Karpas-422 (cell line): ENCODE results near the gene ACOT2. TPM values are rescaled to one million over a fixed set of nuclear protein-coding genes. Genes with fewer than 3 reads are reported as not detected.
A peak's percentile ranks its signal among the peaks of the same experiment; 100 is the strongest.
"Not testable (repeated sequence)": the region's sequence is repeated elsewhere in the genome, so short reads cannot be mapped to it uniquely, and the experiment has no call there.

Experiments used
- DNase-seq: peaks from one replicate; pipeline ENCODE4 v3.0.0-alpha.2; 2015
- H2AFZ ChIP-seq: fragments of 200-600 bp; sonication (generic); 2 replicates; pipeline ENCODE4 v1.6.1; 2014; ENCODE audit warnings: antibody characterized with exemption, low read length, mixed read lengths
- H3K27ac ChIP-seq: fragments of 200-600 bp; sonication (generic); 2 replicates; pipeline ENCODE4 v1.5.1; 2014; ENCODE audit warnings: mild to moderate bottlenecking, low read length, moderate library complexity
- H3K27me3 ChIP-seq: fragments of 200-600 bp; sonication (generic); 2 replicates; pipeline ENCODE4 v1.6.1; 2014; ENCODE audit warnings: low read length, mixed read lengths
- H3K36me3 ChIP-seq: fragments of 200-600 bp; sonication (generic); 2 replicates; pipeline ENCODE4 v1.6.1; 2014; ENCODE audit warnings: low read length, mixed read lengths; ENCODE audit not compliant: insufficient read depth
- H3K4me1 ChIP-seq: fragments of 200-600 bp; sonication (generic); 2 replicates; pipeline ENCODE4 v1.6.1; 2014; ENCODE audit warnings: mild to moderate bottlenecking, low read length, mixed read lengths
- H3K4me2 ChIP-seq: fragments of 200-600 bp; sonication (generic); 2 replicates; pipeline ENCODE4 v1.6.1; 2014; ENCODE audit warnings: low read length, low read depth, mild to moderate bottlenecking; ENCODE audit not compliant: poor library complexity, severe bottlenecking
- H3K4me3 ChIP-seq: fragments of 200-600 bp; sonication (generic); 2 replicates; pipeline ENCODE4 v1.5.1; 2014; ENCODE audit warnings: mild to moderate bottlenecking, antibody characterized with exemption, low read length, mixed read lengths
- H3K79me2 ChIP-seq: fragments of 200-600 bp; sonication (generic); 2 replicates; pipeline ENCODE4 v1.6.1; 2014; ENCODE audit warnings: mild to moderate bottlenecking, low read length, mixed read lengths
- H3K9ac ChIP-seq: fragments of 200-600 bp; sonication (generic); 2 replicates; pipeline ENCODE4 v1.6.0; 2014; ENCODE audit warnings: low read length
- H3K9me2 ChIP-seq: fragments of 200-600 bp; sonication (generic), shearing (Covaris generic); replicated peaks from 2 replicates; pipeline ENCODE4 v1.6.0; 2014; ENCODE audit warnings: mild to moderate bottlenecking, low read length, moderate library complexity; ENCODE audit not compliant: insufficient read depth
- H3K9me3 ChIP-seq: fragments of 300-700, 200-600 bp; sonication (generic); 2 replicates; pipeline ENCODE4 v1.6.1; 2014; ENCODE audit warnings: low read length, mixed read lengths
- H4K20me1 ChIP-seq: fragments of 200-600 bp; sonication (generic); 2 replicates; pipeline ENCODE4 v1.6.1; 2014; ENCODE audit warnings: mild to moderate bottlenecking, antibody characterized with exemption, low read length, low read depth; ENCODE audit not compliant: insufficient read depth
- total RNA-seq: library from RNA; depleted of rRNA; stranded (reverse); fragments of >200 nt; shearing (Covaris generic); gene quantifications from 2 replicates; pipeline ENCODE4 v1.2.3, GENCODE V29; 2014; ENCODE audit warnings: low replicate concordance

Gene ACOT2
- total RNA-seq, 1 experiment from 2014 or later: 38.5 TPM

DNA sequence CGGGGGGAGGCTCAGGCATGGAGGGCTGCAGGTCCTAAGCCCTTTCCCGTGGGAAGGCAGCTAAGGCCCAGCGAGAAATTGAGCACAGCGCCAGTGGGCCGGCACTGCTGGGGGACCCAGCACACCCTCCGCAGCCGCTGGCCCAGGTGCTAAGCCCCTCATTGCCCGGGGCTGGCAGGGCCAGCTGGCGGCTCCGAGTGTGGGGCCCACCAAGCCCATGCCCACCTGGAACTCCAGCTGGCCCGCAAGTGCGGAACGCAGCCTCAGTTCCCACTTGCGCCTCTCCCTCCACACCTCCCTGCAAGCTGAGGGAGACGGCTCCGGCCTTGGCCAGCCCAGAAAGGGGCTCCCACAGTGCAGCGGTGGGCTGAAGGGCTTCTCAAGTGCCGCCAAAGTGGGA lies 2.6 kb upstream of the ACOT2 start:
- not testable (repeated sequence) for H3K9me2 ChIP-seq, H3K4me3 ChIP-seq, H3K27me3 ChIP-seq, H3K9ac ChIP-seq, H3K36me3 ChIP-seq, H3K4me2 ChIP-seq, H2AFZ ChIP-seq, H3K9me3 ChIP-seq, H4K20me1 ChIP-seq, H3K27ac ChIP-seq, DNase-seq
- peaks cover 29% of the 10 kb centered on the region for H3K4me1 ChIP-seq
- peaks cover 33% of the 10 kb centered on the region for H3K79me2 ChIP-seq

DNA sequence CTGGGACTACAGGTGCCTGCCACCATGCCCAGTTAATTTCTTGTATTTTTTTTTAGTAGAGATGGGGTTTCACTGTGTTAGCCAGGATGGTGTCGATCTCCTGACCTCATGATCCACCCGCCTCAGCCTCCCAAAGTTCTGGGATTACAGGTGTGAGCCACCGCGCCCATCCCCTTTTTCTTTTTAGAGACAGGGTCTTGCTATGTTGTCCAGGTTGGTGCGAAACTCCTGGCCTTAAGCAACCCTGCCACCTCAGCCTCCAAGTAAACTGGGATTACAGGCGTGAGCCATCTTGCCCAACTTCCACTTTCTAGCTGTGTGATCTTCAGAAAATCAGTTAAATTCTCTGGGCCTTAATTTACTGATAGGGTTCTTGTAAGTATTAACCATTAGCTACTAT lies 2.1 kb upstream of the ACOT2 start:
- H3K9ac ChIP-seq, H3K9me2 ChIP-seq, H3K9me3 ChIP-seq, H3K36me3 ChIP-seq, H3K4me3 ChIP-seq, H2AFZ ChIP-seq, H3K27ac ChIP-seq, H3K27me3 ChIP-seq, DNase-seq, H3K4me2 ChIP-seq, H4K20me1 ChIP-seq: not testable (repeated sequence)
- Histone ChIP-seq H3K79me2 (peaks cover 36% of the 10 kb centered on the region), H3K4me1 (peaks cover 33% of the 10 kb centered on the region)

DNA sequence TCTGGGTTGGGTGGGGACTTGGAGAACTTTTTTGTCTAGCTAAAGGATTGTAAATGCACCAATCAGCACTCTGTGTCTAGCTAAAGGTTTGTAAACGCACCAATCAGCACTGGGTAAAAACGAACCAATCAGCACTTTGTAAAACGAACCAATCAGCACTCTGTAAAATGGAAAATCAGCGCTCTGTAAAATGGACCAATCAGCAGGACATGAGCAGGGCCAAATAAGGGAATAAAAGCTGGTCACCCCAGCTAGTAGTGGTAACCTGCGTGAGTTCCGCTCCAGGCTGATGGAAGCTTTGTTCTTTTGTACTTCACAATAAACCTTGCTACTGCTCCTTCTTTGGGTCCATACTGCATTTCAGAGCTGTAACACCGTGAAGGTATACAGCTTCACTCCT lies 1.7 kb upstream of the ACOT2 start:
- H3K27ac ChIP-seq: no peak overlapping the region
- no peak overlapping the region for H3K9ac ChIP-seq
- no peaks in the 10 kb centered on the region for H3K27me3 ChIP-seq
- no peak for DNase-seq
- no peak overlapping the region for H2AFZ ChIP-seq
- no peaks in the 10 kb centered on the region for H3K9me2 ChIP-seq
- peaks cover 40% of the 10 kb centered on the region for H3K79me2 ChIP-seq
- H3K4me3 ChIP-seq: peak overlapping the region; percentile 98; the same call in 1 of the 2 replicates
- H3K4me2 ChIP-seq: peak overlapping the region; percentile 79
- H3K4me1 ChIP-seq: peaks cover 33% of the 10 kb centered on the region
- H3K9me3 ChIP-seq: no peaks in the 10 kb centered on the region
- peaks cover 7% of the 10 kb centered on the region; the same call in 1 of the 2 replicates for H3K36me3 ChIP-seq
- no peaks in the 10 kb centered on the region for H4K20me1 ChIP-seq

DNA sequence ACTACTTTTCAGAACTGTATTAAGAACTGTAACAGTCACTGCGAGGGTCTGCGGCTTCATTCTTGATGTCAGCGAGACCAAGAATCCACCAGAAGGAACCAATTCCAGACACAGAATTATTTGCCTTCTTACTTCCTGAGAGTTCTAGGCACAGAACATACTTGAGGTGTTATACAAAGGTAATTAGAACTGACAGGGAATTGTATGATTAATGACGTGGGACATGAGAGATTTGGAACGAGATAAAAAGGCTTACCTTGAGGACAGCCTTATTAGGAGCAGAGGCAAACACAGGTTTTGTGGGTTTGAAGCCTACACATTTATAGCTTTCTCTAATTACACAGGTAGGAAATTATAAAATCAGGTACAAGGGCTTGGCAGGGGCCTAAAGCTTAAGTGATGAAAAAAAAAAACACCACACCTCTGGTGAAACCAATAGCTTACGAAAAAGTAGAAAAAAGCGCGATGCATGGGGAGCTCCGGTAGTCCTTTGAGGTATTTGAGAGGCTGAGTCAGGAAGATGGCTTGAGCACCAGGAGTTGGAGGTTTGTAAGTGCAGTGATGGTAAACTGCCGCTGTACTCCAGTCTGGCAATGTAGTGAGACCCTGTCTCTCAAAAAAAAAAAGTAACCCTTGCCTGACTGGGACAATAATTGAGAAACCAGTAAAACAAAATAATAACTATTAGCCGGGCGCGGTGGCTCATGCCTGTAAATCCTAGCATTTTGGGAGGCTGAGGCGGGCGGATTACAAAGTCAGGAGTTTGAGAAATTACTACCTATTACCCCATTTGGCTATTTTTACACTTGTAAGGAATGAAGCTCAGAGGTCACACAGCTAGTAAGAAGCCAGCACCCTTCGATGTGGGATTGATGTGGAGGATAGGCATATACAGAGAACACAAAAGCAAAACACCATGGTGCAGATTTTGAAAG lies 795 bp upstream of the ACOT2 start:
- Histone ChIP-seq H3K27ac (peak overlapping the region; percentile 63; the same call in 1 of the 2 replicates), H3K9ac (peak overlapping the region; percentile 77), H3K27me3 (no peaks in the 10 kb centered on the region), H3K79me2 (peaks cover 46% of the 10 kb centered on the region), H3K4me1 (peaks cover 33% of the 10 kb centered on the region), H2AFZ (peak overlapping the region; percentile 59; the same call in 1 of the 2 replicates), H3K36me3 (peaks cover 8% of the 10 kb centered on the region), H3K4me3 (peak overlapping the region; percentile 98), H4K20me1 (no peaks in the 10 kb centered on the region), H3K9me2 (no peaks in the 10 kb centered on the region), H3K4me2 (peak overlapping the region; percentile 79), H3K9me3 (no peaks in the 10 kb centered on the region)
- DNase-seq: no peak

DNA sequence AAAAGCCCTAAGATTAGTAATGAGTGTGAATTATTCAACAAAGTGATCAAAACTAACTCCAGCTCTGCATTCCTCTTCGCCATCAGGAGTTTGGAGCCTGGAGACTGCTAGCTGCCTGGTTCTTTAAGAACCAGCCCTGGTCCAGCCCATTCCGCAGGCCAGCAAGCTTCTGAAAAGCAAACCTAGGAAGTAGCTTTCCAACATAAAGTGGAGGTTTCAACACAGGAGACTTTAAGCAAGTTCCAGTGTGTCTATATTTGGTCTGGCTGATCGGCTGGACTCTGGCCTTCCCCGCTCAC lies 178 bp upstream of the ACOT2 start:
- Histone ChIP-seq H2AFZ (peak overlapping the region; percentile 59; the same call in 1 of the 2 replicates), H3K36me3 (peaks cover 13% of the 10 kb centered on the region), H3K4me3 (peak overlapping the region; percentile 98), H3K79me2 (peaks cover 49% of the 10 kb centered on the region), H3K9ac (peak overlapping the region; percentile 77), H3K27ac (peak overlapping the region; percentile 63), H3K4me1 (peaks cover 33% of the 10 kb centered on the region), H3K4me2 (peak overlapping the region; percentile 79)
- H4K20me1 ChIP-seq, DNase-seq, H3K9me2 ChIP-seq, H3K27me3 ChIP-seq, H3K9me3 ChIP-seq: not testable (repeated sequence)

DNA sequence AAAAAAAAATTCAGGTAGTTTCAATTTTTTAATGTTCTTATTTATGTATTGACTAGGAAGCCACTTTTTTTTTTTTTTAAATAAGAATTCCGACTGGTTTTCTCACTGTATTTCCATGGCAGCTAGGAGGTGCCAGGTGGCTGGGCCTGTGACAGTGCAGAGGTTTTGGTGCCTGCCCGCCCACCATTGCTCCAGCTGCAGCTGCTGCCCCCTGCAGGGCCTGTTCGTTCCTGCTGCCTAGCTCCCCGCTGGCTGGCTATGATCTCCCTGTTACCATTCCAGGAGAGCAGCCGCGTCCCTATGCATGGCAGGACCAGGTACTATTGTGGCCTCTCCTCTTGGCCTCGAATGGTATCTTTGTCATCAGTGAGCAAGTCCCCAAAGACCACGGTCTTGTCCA lies 1.9 kb downstream of the ACOT2 start:
- peak overlapping the region; percentile 28 for H3K9ac ChIP-seq
- not testable (repeated sequence) for H3K27ac ChIP-seq, H3K9me3 ChIP-seq, H3K27me3 ChIP-seq, H4K20me1 ChIP-seq, H2AFZ ChIP-seq, H3K9me2 ChIP-seq
- peak overlapping the region; percentile 79 for H3K4me2 ChIP-seq
- peak overlapping the region; percentile 98; the same call in 1 of the 2 replicates for H3K4me3 ChIP-seq
- DNase-seq: peak; percentile 79
- H3K36me3 ChIP-seq: peaks cover 20% of the 10 kb centered on the region
- H3K79me2 ChIP-seq: peaks cover 49% of the 10 kb centered on the region
- H3K4me1 ChIP-seq: peaks cover 33% of the 10 kb centered on the region

DNA sequence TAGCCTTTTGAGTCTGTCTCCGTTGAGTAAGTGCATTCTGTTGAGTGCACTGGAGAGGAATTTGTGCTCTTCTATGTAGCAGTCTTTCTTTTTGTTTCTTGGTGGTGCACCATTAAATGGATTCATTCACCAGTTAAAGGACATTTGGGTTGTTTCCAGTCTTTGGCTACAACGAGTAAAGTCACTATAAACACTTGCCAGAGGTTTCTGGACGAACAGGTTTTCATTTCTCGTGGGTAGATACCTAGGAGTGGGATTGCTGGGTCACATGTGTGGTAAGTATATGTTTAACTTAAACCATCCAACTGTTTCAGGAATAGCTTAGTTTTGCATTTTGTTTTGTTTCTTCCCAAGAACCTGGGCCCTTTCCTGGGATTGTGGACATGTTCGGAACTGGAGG lies 4.0 kb downstream of the ACOT2 start:
- H4K20me1 ChIP-seq, H3K27ac ChIP-seq, H3K9me3 ChIP-seq, H2AFZ ChIP-seq, DNase-seq, H3K4me3 ChIP-seq, H3K9ac ChIP-seq, H3K9me2 ChIP-seq, H3K27me3 ChIP-seq, H3K4me2 ChIP-seq: not testable (repeated sequence)
- Histone ChIP-seq H3K36me3 (peaks cover 19% of the 10 kb centered on the region), H3K79me2 (peaks cover 41% of the 10 kb centered on the region), H3K4me1 (peaks cover 26% of the 10 kb centered on the region)

DNA sequence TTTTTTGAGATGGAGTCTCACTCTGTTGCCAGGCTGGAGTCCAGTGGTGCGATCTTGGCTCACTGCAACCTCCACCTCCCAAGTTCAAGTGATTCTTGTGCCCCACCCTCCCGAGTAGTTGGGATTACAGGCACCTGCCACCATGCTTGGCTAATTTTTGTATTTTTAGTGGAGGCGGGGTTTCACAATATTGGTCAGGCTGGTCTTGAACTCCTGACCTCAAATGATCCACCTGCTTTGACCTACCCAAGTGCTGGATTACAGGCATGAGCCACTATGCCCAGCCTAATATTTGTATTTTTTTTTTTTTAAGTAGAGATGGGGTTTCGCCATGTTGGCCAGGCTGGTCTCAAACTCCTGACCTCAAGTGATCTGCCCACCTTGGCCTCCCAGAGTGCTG lies 4.7 kb downstream of the ACOT2 start:
- H3K4me2 ChIP-seq, H3K4me3 ChIP-seq, H2AFZ ChIP-seq, H3K27me3 ChIP-seq, DNase-seq, H3K9ac ChIP-seq, H4K20me1 ChIP-seq, H3K9me3 ChIP-seq, H3K27ac ChIP-seq, H3K9me2 ChIP-seq: not testable (repeated sequence)
- H3K4me1 ChIP-seq: peaks cover 19% of the 10 kb centered on the region
- H3K79me2 ChIP-seq: peaks cover 34% of the 10 kb centered on the region
- peaks cover 24% of the 10 kb centered on the region for H3K36me3 ChIP-seq
